ENCODE data around the gene CD14. TPM values are rescaled to one million over a fixed set of nuclear protein-coding genes. Genes with fewer than 3 reads are reported as not detected.
"Not testable (repeated sequence)": the region's sequence is repeated elsewhere in the genome, so short reads cannot be mapped to it uniquely, and the experiment has no call there.

CD14 gene
- total RNA-seq, 2 experiments from 2014 or later: 0.26 to 0.43 TPM

GRCh38 chr5:140664030-140664358, 31.0 kb upstream of the CD14 start:
- Mint-ChIP-seq H3K9me3 (ENCODE audit: low read depth) (no peaks in the 10 kb centered on the region), H3K4me1 (peaks cover 28% of the 10 kb centered on the region), H3K36me3 (ENCODE audit: low read depth) (peaks cover 56% of the 10 kb centered on the region), H3K27ac (peak overlapping the region; percentile 96), H3K4me3 (peak overlapping the region; percentile 98), H3K27me3 (no peaks in the 10 kb centered on the region)
- intact Hi-C loops (cut with DNase I, micrococcal nuclease): loop anchor here (1.0 to 2.0 kb wide), 7 partner anchors 17 to 263 kb away; partner anchors contain the start of genes ANKHD1 (in 2 of the 2), APBB3 (in 2 of the 2), HARS1 (in 2 of the 2) and HARS2 (in 2 of the 2)
- no peak for ATAC-seq
- ChIA-PET CTCF (interaction anchor here (0.6 to 1.5 kb wide), 4 partner anchors 16 to 255 kb away, joined by 3 to 5 read pairs (median 4); partner anchors contain the start of genes EIF4EBP3, IK and NDUFA2), POLR2A (interaction anchor here (0.6 to 2.6 kb wide), 5 partner anchors 17 to 559 kb away, joined by 3 to 17 read pairs (median 4); partner anchors contain the start of genes EIF4EBP3, HARS1, HARS2 and IK)
- no peak for DNase-seq

DNA sequence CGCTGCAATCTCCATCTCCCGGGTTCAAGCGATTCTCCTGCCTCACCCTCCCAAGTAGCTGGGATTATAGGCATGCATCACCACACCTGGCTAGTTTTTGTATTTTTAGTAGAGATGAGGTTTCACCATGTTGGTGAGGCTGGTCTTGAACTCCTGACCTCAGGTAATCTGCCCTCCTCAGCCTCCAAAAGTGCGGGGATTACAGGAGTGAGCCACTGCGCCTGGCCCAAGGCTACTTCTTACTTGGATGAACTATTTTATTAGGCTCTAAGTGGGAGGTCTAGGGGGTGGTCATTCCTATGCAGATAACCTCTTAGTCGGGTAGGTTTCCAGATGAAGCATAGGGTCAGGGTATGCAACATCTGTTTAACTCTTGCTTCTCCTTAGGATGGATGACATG, 27.4 kb upstream of the CD14 start:
- H3K9me3 Mint-ChIP-seq (ENCODE audit: low read depth); POLR2A ChIA-PET; intact Hi-C loops (cut with DNase I, micrococcal nuclease); H3K4me3 Mint-ChIP-seq; H3K27ac Mint-ChIP-seq; DNase-seq; ATAC-seq; H3K4me1 Mint-ChIP-seq; H3K27me3 Mint-ChIP-seq: not testable (repeated sequence)
- CTCF ChIA-PET: interaction anchor here (0.6 kb wide), 1 partner anchor 298 kb away, joined by 3 read pairs; no protein-coding TSS in a partner anchor
- H3K36me3 Mint-ChIP-seq (ENCODE audit: low read depth): peaks cover 50% of the 10 kb centered on the region

DNA sequence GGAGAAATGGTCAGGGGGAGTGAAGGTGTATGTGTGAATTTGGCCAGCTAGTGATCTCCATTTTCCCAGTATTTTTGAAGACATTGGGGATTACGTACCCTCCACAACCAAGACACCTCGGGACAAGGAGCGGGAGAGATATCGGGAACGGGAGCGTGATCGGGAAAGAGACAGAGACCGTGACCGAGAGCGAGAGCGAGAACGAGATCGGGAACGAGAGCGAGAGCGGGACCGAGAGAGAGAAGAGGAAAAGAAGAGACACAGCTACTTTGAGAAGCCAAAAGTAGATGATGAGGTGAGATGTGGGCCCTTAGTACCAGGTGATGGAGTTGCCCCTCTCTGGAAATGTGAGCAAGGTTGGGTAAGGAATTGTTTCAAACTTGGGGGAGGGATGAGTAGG, 25.9 kb upstream of the CD14 start:
- Mint-ChIP-seq H3K9me3 (ENCODE audit: low read depth) (no peaks in the 10 kb centered on the region), H3K27me3 (no peaks in the 10 kb centered on the region), H3K27ac (peak overlapping the region; percentile 9), H3K4me1 (no peaks in the 10 kb centered on the region), H3K4me3 (no peak overlapping the region), H3K36me3 (ENCODE audit: low read depth) (peaks cover 60% of the 10 kb centered on the region)
- no peak for ATAC-seq
- intact Hi-C loops (cut with DNase I, micrococcal nuclease): no loop called here
- DNase-seq: no peak
- CTCF ChIA-PET: interaction anchor here (0.6 to 1.2 kb wide), 3 partner anchors 8 to 733 kb away, joined by 3 read pairs; partner anchors contain the start of genes IK and NDUFA2
- POLR2A ChIA-PET: no interaction called here

DNA sequence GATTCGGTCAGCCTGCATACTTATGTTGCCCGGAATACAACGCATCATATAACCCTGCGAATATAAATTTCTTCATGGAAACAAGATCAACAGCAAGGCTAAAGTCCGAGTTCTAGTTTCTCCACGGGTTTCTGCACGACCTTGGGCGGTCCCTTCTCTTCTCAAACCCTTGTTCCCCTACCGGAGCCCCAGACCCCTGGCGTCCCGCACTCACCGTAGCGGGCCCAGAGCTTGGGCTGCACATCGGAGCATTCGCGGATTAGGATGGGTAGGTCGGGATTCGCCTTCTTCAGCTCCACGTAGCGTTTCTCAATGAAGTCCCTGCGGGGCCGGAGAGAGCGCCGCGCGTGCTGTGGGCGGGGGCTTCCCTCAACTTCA, 14.1 kb upstream of the CD14 start:
- peaks cover 27% of the 10 kb centered on the region for H3K4me1 Mint-ChIP-seq
- ATAC-seq: peak; percentile 14
- H3K27me3 Mint-ChIP-seq: no peaks in the 10 kb centered on the region
- ChIA-PET CTCF (interaction anchor here (0.6 to 2.3 kb wide), 18 partner anchors 7 to 403 kb away, joined by 3 to 13 read pairs (median 4); partner anchors contain the start of genes CD14, EIF4EBP3, HARS1 and HARS2), POLR2A (interaction anchor here (0.6 to 2.0 kb wide), 14 partner anchors 8 to 245 kb away, joined by 3 to 17 read pairs (median 8); partner anchors contain the start of genes ANKHD1, EIF4EBP3, HARS1 and HARS2)
- intact Hi-C loops (cut with DNase I, micrococcal nuclease): loop anchor here (1.0 to 5.0 kb wide), 10 partner anchors 8 to 246 kb away; partner anchors contain the start of genes EIF4EBP3 (in 2 of the 2), HARS1 (in 2 of the 2), HARS2 (in 2 of the 2) and TMCO6 (in 2 of the 2)
- no peak for DNase-seq
- peaks cover 52% of the 10 kb centered on the region for H3K36me3 Mint-ChIP-seq (ENCODE audit: low read depth)
- peak overlapping the region; percentile 97 for H3K4me3 Mint-ChIP-seq
- no peaks in the 10 kb centered on the region for H3K9me3 Mint-ChIP-seq (ENCODE audit: low read depth)
- peak overlapping the region; percentile 98 for H3K27ac Mint-ChIP-seq

DNA sequence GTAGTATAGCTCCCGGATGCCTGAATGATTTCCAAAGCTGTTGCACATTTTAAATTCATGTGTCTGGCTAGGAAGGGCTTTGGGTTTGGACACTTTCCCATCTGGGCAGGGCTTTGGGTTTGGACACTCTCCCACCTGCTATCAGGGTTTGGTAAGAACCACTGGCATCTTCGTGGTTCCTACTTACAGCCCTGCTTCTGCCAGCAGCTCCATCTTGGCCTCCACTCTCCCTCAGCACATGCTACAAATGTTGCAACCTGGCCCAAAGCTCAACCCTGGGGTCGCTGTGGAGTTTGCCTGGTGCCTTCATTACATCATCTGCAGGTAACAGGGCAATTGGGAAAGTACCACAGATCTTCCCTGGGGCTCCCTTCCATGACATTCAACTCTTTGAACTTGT, 9.7 kb upstream of the CD14 start:
- CTCF ChIA-PET: interaction anchor here (1.0 to 1.3 kb wide), 4 partner anchors 11 to 343 kb away, joined by 3 to 5 read pairs (median 3); partner anchors contain the start of gene ZMAT2
- peaks cover 39% of the 10 kb centered on the region for H3K4me1 Mint-ChIP-seq
- no peaks in the 10 kb centered on the region for H3K9me3 Mint-ChIP-seq (ENCODE audit: low read depth)
- intact Hi-C loops (cut with DNase I, micrococcal nuclease): no loop called here
- H3K4me3 Mint-ChIP-seq: no peak overlapping the region
- no peaks in the 10 kb centered on the region for H3K27me3 Mint-ChIP-seq
- DNase-seq: no peak
- POLR2A ChIA-PET: no interaction called here
- H3K27ac Mint-ChIP-seq: peak overlapping the region; percentile 27
- no peak for ATAC-seq
- H3K36me3 Mint-ChIP-seq (ENCODE audit: low read depth): peaks cover 47% of the 10 kb centered on the region

GRCh38 chr5:140641716-140642115, 8.7 kb upstream of the CD14 start:
- CTCF ChIA-PET: interaction anchor here (0.6 to 1.3 kb wide), 3 partner anchors 58 to 94 kb away, joined by 3 to 5 read pairs (median 3); partner anchors contain the start of gene ZMAT2
- H3K36me3 Mint-ChIP-seq (ENCODE audit: low read depth): peaks cover 43% of the 10 kb centered on the region
- intact Hi-C loops (cut with DNase I, micrococcal nuclease): no loop called here
- no peak for ATAC-seq
- no peaks in the 10 kb centered on the region for H3K27me3 Mint-ChIP-seq
- H3K4me1 Mint-ChIP-seq: peaks cover 39% of the 10 kb centered on the region
- no peak overlapping the region for H3K27ac Mint-ChIP-seq
- no peaks in the 10 kb centered on the region for H3K9me3 Mint-ChIP-seq (ENCODE audit: low read depth)
- POLR2A ChIA-PET: interaction anchor here (0.6 kb wide), 1 partner anchor 33 kb away, joined by 5 read pairs; no protein-coding TSS in a partner anchor
- DNase-seq: no peak
- no peak overlapping the region for H3K4me3 Mint-ChIP-seq

DNA sequence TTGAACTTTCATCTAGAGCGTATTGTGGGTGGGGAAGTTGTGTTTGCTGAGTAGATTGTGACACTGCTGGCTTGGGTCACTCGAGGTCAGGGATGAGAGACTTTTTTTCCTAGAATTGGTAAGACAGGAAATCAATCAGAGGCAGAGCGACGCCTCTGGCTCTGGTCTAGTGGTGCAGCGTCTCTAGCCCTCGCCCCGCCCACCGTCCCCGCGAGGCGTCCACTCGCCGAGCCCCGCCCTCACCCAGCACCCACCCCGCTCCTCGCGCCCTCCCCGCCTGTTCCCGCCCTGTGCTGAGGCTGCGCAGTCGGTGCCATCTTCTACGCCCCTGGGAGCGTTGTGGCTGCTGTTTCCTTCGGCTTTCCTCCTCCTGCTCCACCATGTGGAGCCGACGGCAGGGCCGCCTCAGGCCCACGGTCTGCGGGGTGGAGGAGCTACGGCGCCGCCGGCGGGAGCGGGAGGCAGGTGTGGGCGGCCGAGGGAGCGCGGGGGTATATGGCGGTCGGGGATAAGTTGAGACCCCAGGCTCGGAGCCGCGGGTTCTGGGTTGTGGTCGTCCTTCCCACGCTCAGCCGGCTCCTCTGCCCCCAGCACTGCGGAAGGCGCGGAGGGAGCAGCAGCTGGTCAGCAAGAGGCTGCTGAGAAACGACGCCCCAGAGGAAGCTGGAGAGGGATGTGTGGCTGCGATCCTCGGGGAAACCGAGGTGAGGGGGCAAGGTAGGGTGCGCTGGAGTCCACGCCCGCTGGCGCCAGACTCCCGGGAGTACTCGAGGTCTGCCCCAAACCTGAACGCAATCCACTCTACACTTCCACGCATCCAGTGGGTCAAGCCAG, 6.4 kb upstream of the CD14 start, which contains the start of gene TMCO6:
TSS of gene TMCO6 (plus strand) at position 304 of the 834 bp plus-strand sequence. CDS start at position 381, 77 bp downstream.
- no peaks in the 10 kb centered on the region for H3K9me3 Mint-ChIP-seq (ENCODE audit: low read depth)
- peak; percentile 94 for ATAC-seq
- DNase-seq: peak; percentile 99
- peaks cover 39% of the 10 kb centered on the region for H3K4me1 Mint-ChIP-seq
- H3K27me3 Mint-ChIP-seq: no peaks in the 10 kb centered on the region
- H3K4me3 Mint-ChIP-seq: peak within 1 kb of the TSS; percentile 93
- intact Hi-C loops (cut with DNase I, micrococcal nuclease): loop anchor here (1.0 to 5.0 kb wide), 15 partner anchors 8 to 683 kb away; partner anchors contain the start of genes ANKHD1 (in 2 of the 2), APBB3 (in 2 of the 2), HARS1 (in 2 of the 2) and HARS2 (in 2 of the 2)
- ChIA-PET CTCF (interaction anchor here (0.6 to 1.7 kb wide), 9 partner anchors 8 to 507 kb away, joined by 3 to 6 read pairs (median 3); partner anchors contain the start of genes IK, NDUFA2 and ZMAT2), POLR2A (interaction anchor here (0.7 to 2.0 kb wide), 3 partner anchors 8 to 239 kb away, joined by 3 to 10 read pairs (median 3); partner anchors contain the start of genes IK and NDUFA2)
- H3K36me3 Mint-ChIP-seq (ENCODE audit: low read depth): peaks cover 30% of the 10 kb centered on the region
- H3K27ac Mint-ChIP-seq: peak within 1 kb of the TSS; percentile 95

GRCh38 chr5:140638898-140639147, 5.8 kb upstream of the CD14 start:
- not testable (repeated sequence) for H3K27me3 Mint-ChIP-seq; DNase-seq; ATAC-seq; H3K9me3 Mint-ChIP-seq (ENCODE audit: low read depth)
- Mint-ChIP-seq H3K36me3 (ENCODE audit: low read depth) (peaks cover 25% of the 10 kb centered on the region), H3K4me1 (peaks cover 39% of the 10 kb centered on the region), H3K4me3 (peak overlapping the region; percentile 93), H3K27ac (peak overlapping the region; percentile 81)
- intact Hi-C loops (cut with DNase I, micrococcal nuclease): loop anchor here (1.0 to 5.0 kb wide), 15 partner anchors 8 to 683 kb away; partner anchors contain the start of genes ANKHD1 (in 2 of the 2), APBB3 (in 2 of the 2), HARS1 (in 2 of the 2) and HARS2 (in 2 of the 2)
- ChIA-PET POLR2A (interaction anchor here (1.3 to 2.0 kb wide), 2 partner anchors 9 to 238 kb away, joined by 3 to 10 read pairs; partner anchors contain the start of genes IK and NDUFA2), CTCF (interaction anchor here (0.9 to 1.7 kb wide), 3 partner anchors 8 to 266 kb away, joined by 3 to 6 read pairs (median 5); no protein-coding TSS in a partner anchor)

DNA sequence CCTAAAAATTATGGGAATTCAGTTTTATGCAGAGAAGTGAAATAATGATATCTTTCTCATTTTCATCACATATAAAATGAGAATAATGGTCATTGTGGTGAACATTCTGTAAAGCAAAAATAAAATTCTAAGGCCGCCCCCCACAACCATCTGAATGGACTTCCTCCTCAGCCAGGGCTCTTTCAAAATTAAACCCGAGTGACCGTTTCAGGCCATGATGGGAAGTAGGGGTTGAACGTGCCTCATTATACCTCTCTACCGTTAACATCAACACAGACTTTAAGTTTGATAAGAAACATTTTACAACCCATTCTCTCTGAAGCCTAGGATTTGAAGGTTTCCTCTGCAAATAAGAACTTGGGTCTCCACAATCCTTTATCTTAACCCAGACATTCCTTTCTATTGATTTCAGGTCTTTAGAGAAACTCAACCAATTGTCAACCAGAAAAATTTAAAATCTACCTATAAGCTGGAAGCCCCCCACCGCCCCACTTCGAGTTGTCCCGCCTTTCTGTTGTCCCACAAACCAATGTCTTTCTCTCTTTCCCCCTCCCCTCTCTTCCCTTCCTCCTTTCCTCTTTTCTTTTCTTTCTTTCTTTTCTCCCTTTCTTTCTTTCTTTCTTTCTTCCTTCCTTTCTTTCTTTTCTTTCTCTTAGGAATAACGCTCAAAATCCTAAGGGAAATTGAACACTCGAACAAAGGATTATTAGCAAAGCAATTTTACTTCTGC, 4.6 kb upstream of the CD14 start:
- no peak for ATAC-seq
- POLR2A ChIA-PET: no interaction called here
- no peak overlapping the region for H3K4me3 Mint-ChIP-seq
- intact Hi-C loops (cut with DNase I, micrococcal nuclease): loop anchor here (2.0 to 5.0 kb wide), 6 partner anchors 53 to 685 kb away; partner anchors contain the start of genes HARS1 (in 1 of the 2), HARS2 (in 1 of the 2), SRA1 (in 1 of the 2) and TAF7 (in 1 of the 2)
- H3K4me1 Mint-ChIP-seq: peaks cover 50% of the 10 kb centered on the region
- H3K9me3 Mint-ChIP-seq (ENCODE audit: low read depth): no peaks in the 10 kb centered on the region
- CTCF ChIA-PET: interaction anchor here (0.7 kb wide), 1 partner anchor 68 kb away, joined by 3 read pairs; no protein-coding TSS in a partner anchor
- H3K27me3 Mint-ChIP-seq: peaks cover 8% of the 10 kb centered on the region
- DNase-seq: no peak
- H3K36me3 Mint-ChIP-seq (ENCODE audit: low read depth): peaks cover 16% of the 10 kb centered on the region
- peak overlapping the region; percentile 81 for H3K27ac Mint-ChIP-seq
